ENCODE results near the gene TYMP. TPM values are rescaled to one million over a fixed set of nuclear protein-coding genes. Genes with fewer than 3 reads are reported as not detected.

The TYMP gene
- total and polyA plus RNA-seq, 10 of the 15 experiments (the other 5 are each of a cell fraction or from before 2014, with no cell fraction given) = 0.42 to 57.8 (median 24.6) TPM

- RAD21 ChIA-PET (ENCODE audit: unreplicated experiment) = no interaction called here
- H2AFZ ChIP-seq (ENCODE audit: control insufficient read depth, low read depth, low read length) = peak within 1 kb of the TSS; percentile 65
- CTCF ChIA-PET = no interaction called here
- TF ChIP-seq SMAD1 (IDR thresholded peaks at IDR 0.05; ENCODE audit: low read depth, partially characterized antibody) (no peak), FOXM1 (IDR thresholded peaks at IDR 0.05; ENCODE audit: low read depth, low read length) (no peak), CHD2 (IDR thresholded peaks at IDR 0.05; ENCODE audit: borderline replicate concordance, low read depth, low read length) (no peak), TBL1XR1 (IDR thresholded peaks at IDR 0.05; ENCODE audit: low read depth, low read length) (no peak), NFYA (IDR thresholded peaks at IDR 0.05; ENCODE audit: borderline replicate concordance, low read depth, low read length) (no peak), ETV6 (conservative IDR thresholded peaks at IDR 0.05 in 1 of 2, IDR thresholded peaks at IDR 0.05 in 1 of 2; ENCODE audit: borderline replicate concordance in 1 of 2, low read depth in 1 of 2) (no peak), MYC (IDR thresholded peaks at IDR 0.05; ENCODE audit: insufficient read depth, insufficient read length, insufficient replicate concordance, low read length, severe bottlenecking) (no peak), SREBF2 (IDR thresholded peaks at IDR 0.05; ENCODE audit: low read length) (no peak), YY1 (IDR thresholded peaks at IDR 0.05; ENCODE audit: low read depth, low read length) (no peak), ZNF207 (IDR thresholded peaks at IDR 0.05; ENCODE audit: borderline replicate concordance) (no peak), BHLHE40 (IDR thresholded peaks at IDR 0.05; ENCODE audit: borderline replicate concordance in 1 of 2, low read depth in 2 of 2, low read length in 1 of 2) (peak in 1 of 2 experiments; percentile 50; a peak in 1 of 4 replicates), REST (IDR thresholded peaks at IDR 0.05; ENCODE audit: low read depth, low read length) (no peak), FOS (IDR thresholded peaks at IDR 0.05; ENCODE audit: borderline replicate concordance, extremely low read depth, insufficient read length) (no peak), EGR1 (IDR thresholded peaks at IDR 0.05; ENCODE audit: borderline replicate concordance in 1 of 2, low read depth in 2 of 2, low read length in 2 of 2) (peak in 1 of 2 experiments; percentile 59; a peak in 1 of 3 replicates)
- TF ChIP-seq, protein P1, sequence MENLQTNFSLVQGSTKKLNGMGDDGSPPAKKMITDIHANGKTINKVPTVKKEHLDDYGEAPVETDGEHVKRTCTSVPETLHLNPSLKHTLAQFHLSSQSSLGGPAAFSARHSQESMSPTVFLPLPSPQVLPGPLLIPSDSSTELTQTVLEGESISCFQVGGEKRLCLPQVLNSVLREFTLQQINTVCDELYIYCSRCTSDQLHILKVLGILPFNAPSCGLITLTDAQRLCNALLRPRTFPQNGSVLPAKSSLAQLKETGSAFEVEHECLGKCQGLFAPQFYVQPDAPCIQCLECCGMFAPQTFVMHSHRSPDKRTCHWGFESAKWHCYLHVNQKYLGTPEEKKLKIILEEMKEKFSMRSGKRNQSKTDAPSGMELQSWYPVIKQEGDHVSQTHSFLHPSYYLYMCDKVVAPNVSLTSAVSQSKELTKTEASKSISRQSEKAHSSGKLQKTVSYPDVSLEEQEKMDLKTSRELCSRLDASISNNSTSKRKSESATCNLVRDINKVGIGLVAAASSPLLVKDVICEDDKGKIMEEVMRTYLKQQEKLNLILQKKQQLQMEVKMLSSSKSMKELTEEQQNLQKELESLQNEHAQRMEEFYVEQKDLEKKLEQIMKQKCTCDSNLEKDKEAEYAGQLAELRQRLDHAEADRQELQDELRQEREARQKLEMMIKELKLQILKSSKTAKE (IDR thresholded peaks at IDR 0.05; ENCODE audit: low read depth, poor library complexity, severe bottlenecking) = no peak
- TF ChIP-seq, protein P2, sequence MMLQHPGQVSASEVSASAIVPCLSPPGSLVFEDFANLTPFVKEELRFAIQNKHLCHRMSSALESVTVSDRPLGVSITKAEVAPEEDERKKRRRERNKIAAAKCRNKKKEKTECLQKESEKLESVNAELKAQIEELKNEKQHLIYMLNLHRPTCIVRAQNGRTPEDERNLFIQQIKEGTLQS (IDR thresholded peaks at IDR 0.05; ENCODE audit: borderline replicate concordance, extremely low read depth, low read depth, low read length) = no peak
These were observed 48.2 kb downstream of the TYMP start, which contains the start of gene ADM2 for GRCh38 chr22:50481440-50482106. Gene ADM2 (plus strand): TSS chr22:50481543. CDS start chr22:50481848, 305 bp downstream.

More at GRCh38 chr22:50481440-50482106, 48.2 kb downstream of the TYMP start, which contains the start of gene ADM2:
- no peaks in the 10 kb centered on the region for H3K4me1 ChIP-seq (ENCODE audit: control insufficient read depth, insufficient read depth, low read length)
- in situ Hi-C loops (cut with MboI) (no loop called here), intact Hi-C loops (cut with micrococcal nuclease; ENCODE audit: unreplicated experiment) (no loop called here)
- ATAC-seq (peak; percentile 59), DNase-seq (ENCODE audit: low read depth, low spot score) (no peak), FAIRE-seq (no peak)
- no TSS peak for BruUV-seq (replicated peaks)
- no peaks in the 10 kb centered on the region for H4K20me1 ChIP-seq (ENCODE audit: control insufficient read depth, insufficient read depth)
- H3K36me3 ChIP-seq (ENCODE audit: control insufficient read depth in 2 of 2, insufficient read depth in 2 of 2, low read length in 1 of 2) = no peaks in the 10 kb centered on the region
- SMC1A ChIA-PET (ENCODE audit: uncharacterized antibody, unreplicated experiment) = no interaction called here
- H3K79me2 ChIP-seq (ENCODE audit: control insufficient read depth, insufficient read depth, low read length) = no peaks in the 10 kb centered on the region
- no peak within 1 kb of the TSS for H3K27ac ChIP-seq (ENCODE audit: control insufficient read depth, insufficient read depth)
- no peaks in the 10 kb centered on the region for H3K9me3 ChIP-seq (replicated peaks; ENCODE audit: control insufficient read depth, insufficient read depth, low read length)
- H3K4me3 ChIP-seq = peak within 1 kb of the TSS; percentile 55
- 6% methylated on average over 45 of the region's 70 CpGs for WGBS (ENCODE audit: insufficient coverage, insufficient replicate concordance, low lambda C conversion rate, missing lambda C conversion rate)
- POLR2A ChIA-PET = no interaction called here
- peak within 1 kb of the TSS; percentile 59 for H3K4me2 ChIP-seq (ENCODE audit: control insufficient read depth, insufficient read depth)
- no peak within 1 kb of the TSS for H3K9ac ChIP-seq (ENCODE audit: control insufficient read depth, insufficient read depth, low read length)
- H3K27me3 ChIP-seq (replicated peaks in 1 of 2; ENCODE audit: control insufficient read depth in 2 of 2, insufficient read depth in 2 of 2, low read length in 1 of 2) = peaks cover 0 to 3% of the 10 kb centered on the region in 2 experiments; a peak in 2 of 4 replicates
